Measurements from ENCODE around the gene ITGA1. TPM values are rescaled to one million over a fixed set of nuclear protein-coding genes. Genes with fewer than 3 reads are reported as not detected.

ITGA1 gene
- total RNA-seq, 5 donors from 2014 or later (not counting 1 experiment from before 2014, with no cell fraction given): 2.9 to 13.0 (median 6.8) TPM

DNA sequence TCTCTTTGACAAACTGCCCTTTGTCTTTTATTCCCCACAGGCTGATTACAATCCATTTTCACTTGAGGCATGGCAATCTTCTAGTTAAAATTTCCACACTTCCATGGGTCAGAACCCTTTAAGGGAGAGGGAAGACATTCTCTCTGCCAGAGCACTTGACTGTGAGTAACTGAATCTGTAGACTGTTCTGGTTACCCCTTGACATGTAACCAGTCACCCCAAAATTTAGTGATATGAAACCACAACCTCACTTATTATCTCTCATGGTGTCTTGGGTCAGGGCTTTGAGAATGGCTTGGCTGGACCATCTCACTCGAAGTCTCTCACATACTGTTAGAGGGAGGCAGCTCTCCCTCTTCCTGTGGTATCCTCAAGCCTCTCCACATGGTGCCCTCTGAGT lies 215.4 kb downstream of the ITGA1 start:
- POLR2A ChIA-PET: no interaction called here

GRCh38 chr5:53006911-53007890 lies 219.5 kb downstream of the ITGA1 start:
- H3K36me3 ChIP-seq (ENCODE audit: control insufficient read depth in 2 of 2, extremely low read depth in 1 of 2, insufficient read depth in 1 of 2, low read length in 1 of 2): no peaks in the 10 kb centered on the region
- ChIA-PET CTCF (no interaction called here), POLR2A (no interaction called here)
- H3K27me3 ChIP-seq (replicated peaks in 1 of 2; ENCODE audit: control insufficient read depth in 2 of 2, extremely low read depth in 1 of 2, insufficient read depth in 2 of 2, low read length in 1 of 2): no peaks in the 10 kb centered on the region
- H3K27me3 Mint-ChIP-seq: no peaks in the 10 kb centered on the region
- no peak overlapping the region for H3K4me3 ChIP-seq (ENCODE audit: control insufficient read depth in 1 of 2, extremely low read depth in 1 of 2, low read length in 1 of 2)
- DNase-seq (no peak), ATAC-seq (replicated peaks in 1 of 4) (no peak)
- WGBS (ENCODE audit: insufficient coverage): 40% methylated on average over 1 of the region's 4 CpGs
- H3K27ac ChIP-seq (ENCODE audit: low read length): no peak overlapping the region
- no peaks in the 10 kb centered on the region for H3K9me3 ChIP-seq
- H3K4me3 Mint-ChIP-seq: no peak overlapping the region
- peaks cover 24 to 39% (median 28%) of the 10 kb centered on the region in 3 donors for H3K4me1 Mint-ChIP-seq
- H3K27ac Mint-ChIP-seq: peak overlapping the region in 1 of 2 donors; percentile 11
- no peaks in the 10 kb centered on the region for H3K9me3 Mint-ChIP-seq
- H3K36me3 Mint-ChIP-seq: no peaks in the 10 kb centered on the region
- peaks cover 0 to 3% of the 10 kb centered on the region in 2 experiments for H3K4me1 ChIP-seq (ENCODE audit: control insufficient read depth in 1 of 2, extremely low read depth in 1 of 2, insufficient read depth in 2 of 2, low read length in 2 of 2)

More for the DNA sequence above, 215.4 kb downstream of the ITGA1 start:
- no peaks in the 10 kb centered on the region for H3K27me3 Mint-ChIP-seq
- WGBS (ENCODE audit: insufficient coverage): no CpG with 5 or more reads among the region's 1 CpG
- H3K4me3 ChIP-seq (ENCODE audit: control insufficient read depth in 1 of 2, extremely low read depth in 1 of 2, low read length in 1 of 2): no peak overlapping the region
- H3K36me3 ChIP-seq (ENCODE audit: control insufficient read depth in 2 of 2, extremely low read depth in 1 of 2, insufficient read depth in 1 of 2, low read length in 1 of 2): no peaks in the 10 kb centered on the region
- CTCF ChIA-PET: no interaction called here
- peaks cover 0 to 3% of the 10 kb centered on the region in 2 experiments for H3K4me1 ChIP-seq (ENCODE audit: control insufficient read depth in 1 of 2, extremely low read depth in 1 of 2, insufficient read depth in 2 of 2, low read length in 2 of 2)
- no peaks in the 10 kb centered on the region for H3K9me3 ChIP-seq
- H3K4me1 Mint-ChIP-seq: peaks cover 24 to 33% (median 24%) of the 10 kb centered on the region in 3 donors
- no peaks in the 10 kb centered on the region for H3K9me3 Mint-ChIP-seq
- no peak for ATAC-seq (replicated peaks in 1 of 4)
- no peak overlapping the region for H3K27ac ChIP-seq (ENCODE audit: low read length)
- no peaks in the 10 kb centered on the region for H3K36me3 Mint-ChIP-seq
- no peak overlapping the region for H3K27ac Mint-ChIP-seq
- H3K27me3 ChIP-seq (replicated peaks in 1 of 2; ENCODE audit: control insufficient read depth in 2 of 2, extremely low read depth in 1 of 2, insufficient read depth in 2 of 2, low read length in 1 of 2): no peaks in the 10 kb centered on the region
- H3K4me3 Mint-ChIP-seq: no peak overlapping the region
- DNase-seq: no peak

DNA sequence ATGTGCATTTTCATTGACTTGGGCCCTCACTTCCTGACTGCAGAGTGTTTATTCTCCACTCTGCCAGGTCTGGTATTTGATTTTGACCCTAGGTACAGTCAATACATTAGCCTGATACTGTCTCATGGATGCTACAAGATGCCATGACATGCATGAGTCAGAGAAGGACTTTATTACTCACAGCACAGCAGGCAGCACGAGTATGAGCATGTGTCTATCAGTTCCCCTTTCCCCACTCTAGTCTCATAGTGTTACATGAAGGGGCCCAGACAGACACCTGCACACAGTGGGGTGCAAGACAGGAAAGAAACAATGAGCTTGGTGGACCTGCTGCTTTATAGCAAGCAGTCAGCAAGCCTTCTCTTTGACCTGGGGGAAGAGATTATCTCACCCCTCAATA lies 221.0 kb downstream of the ITGA1 start:
- WGBS (ENCODE audit: insufficient coverage): no CpG with 5 or more reads among the region's 1 CpG
- peaks cover 24 to 39% (median 28%) of the 10 kb centered on the region in 3 donors for H3K4me1 Mint-ChIP-seq
- H3K27ac Mint-ChIP-seq: no peak overlapping the region
- DNase-seq (no peak), ATAC-seq (replicated peaks in 1 of 4) (peak in 1 of 4 experiments; percentile 23)
- no peaks in the 10 kb centered on the region for H3K36me3 ChIP-seq (ENCODE audit: control insufficient read depth in 2 of 2, extremely low read depth in 1 of 2, insufficient read depth in 1 of 2, low read length in 1 of 2)
- no peak overlapping the region for H3K4me3 Mint-ChIP-seq
- H3K4me1 ChIP-seq (ENCODE audit: control insufficient read depth in 1 of 2, extremely low read depth in 1 of 2, insufficient read depth in 2 of 2, low read length in 2 of 2): peaks cover 0 to 3% of the 10 kb centered on the region in 2 experiments
- no peaks in the 10 kb centered on the region for H3K27me3 Mint-ChIP-seq
- H3K9me3 Mint-ChIP-seq: peaks cover 0 to 4% (median 0%) of the 10 kb centered on the region in 3 donors
- H3K9me3 ChIP-seq: no peaks in the 10 kb centered on the region
- CTCF ChIA-PET: interaction anchor here in 1 of 2 donors (1.1 kb wide), 1 partner anchor 23 kb away, joined by 4 read pairs; no protein-coding TSS in a partner anchor
- no peaks in the 10 kb centered on the region for H3K27me3 ChIP-seq (replicated peaks in 1 of 2; ENCODE audit: control insufficient read depth in 2 of 2, extremely low read depth in 1 of 2, insufficient read depth in 2 of 2, low read length in 1 of 2)
- H3K4me3 ChIP-seq (ENCODE audit: control insufficient read depth in 1 of 2, extremely low read depth in 1 of 2, low read length in 1 of 2): no peak overlapping the region
- no peak overlapping the region for H3K27ac ChIP-seq (ENCODE audit: low read length)
- POLR2A ChIA-PET: no interaction called here
- no peaks in the 10 kb centered on the region for H3K36me3 Mint-ChIP-seq

Other genes starting within 250 kb of the ITGA1 start
- gene PELO, start within 50 bp of the ITGA1 start, total RNA-seq: 10 to 100 TPM in 3 of 5 donors, 1 to 10 TPM in 2; 7.3 to 18.2 (median 13.8) TPM
- gene ITGA2, start 201.4 kb downstream of the ITGA1 start, total RNA-seq: 1 to 10 TPM in 1 of 5 donors, under 1 TPM in 4; 0.16 to 1.5 (median 0.51) TPM

Measured in T-cell (primary cell).